GM12872 (cell line): ENCODE data around the gene BDKRB2.

Experiments used
- CTCF ChIP-seq: IDR thresholded peaks from 3 replicates; pipeline ENCODE4 v1.5.1; 2011; ENCODE audit warnings: low read depth, mild to moderate bottlenecking, low read length, moderate library complexity; ENCODE audit not compliant: insufficient read depth

Gene BDKRB2

GRCh38 chr14:96221841-96222240 is 17.2 kb downstream of the BDKRB2 start:
- TF ChIP-seq CTCF, result no peak

- TF ChIP-seq CTCF, result no peak
These were observed 19.9 kb downstream of the BDKRB2 start for GRCh38 chr14:96224480-96225096.

GRCh38 chr14:96225213-96225612 is 20.6 kb downstream of the BDKRB2 start:
- TF ChIP-seq CTCF, result no peak

- TF ChIP-seq CTCF, result no peak
These were observed 21.1 kb downstream of the BDKRB2 start for GRCh38 chr14:96225745-96226151.

- TF ChIP-seq CTCF, result no peak
These were observed 22.8 kb downstream of the BDKRB2 start for GRCh38 chr14:96227428-96227827.

GRCh38 chr14:96229315-96229714 is 24.7 kb downstream of the BDKRB2 start:
- no peak for TF ChIP-seq CTCF

GRCh38 chr14:96231056-96231455 is 26.4 kb downstream of the BDKRB2 start:
- no peak for TF ChIP-seq CTCF

GRCh38 chr14:96231526-96232130 is 27.0 kb downstream of the BDKRB2 start:
- no peak for TF ChIP-seq CTCF
